Thyroid gland (tissue), 4 donors: ENCODE data around the gene GALNT2. TPM values are rescaled to one million over a fixed set of nuclear protein-coding genes. Genes with fewer than 3 reads are reported as not detected.

Source experiments
- DNase-seq, 2 donors: peaks; one replicate each; pipeline ENCODE4 v3.0.0-alpha.2; 2019
- H3K27ac ChIP-seq, 3 donors: fragments of 200-600 bp; sonication (generic); 1 replicate in 2 of 3; 2 replicates in 1 of 3; pipeline ENCODE4 v1.5.1; 2016 to 2019; ENCODE audit warnings: mild to moderate bottlenecking in 1 of 3, moderate library complexity in 1 of 3
- H3K27me3 ChIP-seq: fragments of 200-600 bp; sonication (generic); one replicate; pipeline ENCODE4 v1.5.1; 2019
- H3K36me3 ChIP-seq, 2 donors: fragments of 200-600 bp; sonication (generic); one replicate each; pipeline ENCODE4 v1.5.1; 2016 to 2019
- H3K4me1 ChIP-seq, 2 donors: fragments of 200-600 bp; sonication (generic); one replicate each; pipeline ENCODE4 v1.5.1; 2017 to 2019
- H3K4me3 ChIP-seq, 3 donors: fragments of 200-600 bp; sonication (generic); replicated peaks in 1 of 3; 1 replicate in 2 of 3; 2 replicates in 1 of 3; pipeline ENCODE4 v1.5.1; 2016; ENCODE audit warnings: mild to moderate bottlenecking in 1 of 3
- H3K9me3 ChIP-seq: fragments of 200-600 bp; sonication (generic); one replicate; pipeline ENCODE4 v1.5.1; 2017
- POLR2A ChIP-seq, 2 donors: fragments of 450-650 bp; IDR thresholded peaks; one replicate each; pipeline ENCODE4 v1.6.1; 2017; ENCODE audit warnings: antibody characterized with exemption in 2 of 2, mild to moderate bottlenecking in 2 of 2, moderate library complexity in 1 of 2
- WGBS, 2 donors: methylation state at CpG; one replicate each; pipeline ENCODE4 v1.1.5; 2017; 5-methylcytosine and 5-hydroxymethylcytosine counted together
- intact Hi-C: fragments of 100-400 bp; cut with DNase I; formaldehyde crosslinking; loops from one replicate; pipeline ENCODE4 v1.15.1; 2023
- total RNA-seq, 4 donors: library from RNA; depleted of rRNA; stranded (reverse); fragments of >200 nt; gene quantifications; one replicate each; pipeline ENCODE4 v1.2.3, GENCODE V29; 2016
- TF ChIP-seq, protein P1 (sequence below), 6 experiments: fragments of 200-600 bp in 3 of 6; fragments of 450-650 bp in 3 of 6; sonication (generic) in 3 of 6; IDR thresholded peaks; one replicate each; pipeline ENCODE4 v1.5.1; 2016 to 2019; ENCODE audit warnings: antibody characterized with exemption in 6 of 6, mild to moderate bottlenecking in 2 of 6, inconsistent platforms in 1 of 6, moderate library complexity in 1 of 6

The GALNT2 gene
- total RNA-seq, 4 donors from 2014 or later, result 26.2 to 48.9 (median 42.3) TPM

DNA sequence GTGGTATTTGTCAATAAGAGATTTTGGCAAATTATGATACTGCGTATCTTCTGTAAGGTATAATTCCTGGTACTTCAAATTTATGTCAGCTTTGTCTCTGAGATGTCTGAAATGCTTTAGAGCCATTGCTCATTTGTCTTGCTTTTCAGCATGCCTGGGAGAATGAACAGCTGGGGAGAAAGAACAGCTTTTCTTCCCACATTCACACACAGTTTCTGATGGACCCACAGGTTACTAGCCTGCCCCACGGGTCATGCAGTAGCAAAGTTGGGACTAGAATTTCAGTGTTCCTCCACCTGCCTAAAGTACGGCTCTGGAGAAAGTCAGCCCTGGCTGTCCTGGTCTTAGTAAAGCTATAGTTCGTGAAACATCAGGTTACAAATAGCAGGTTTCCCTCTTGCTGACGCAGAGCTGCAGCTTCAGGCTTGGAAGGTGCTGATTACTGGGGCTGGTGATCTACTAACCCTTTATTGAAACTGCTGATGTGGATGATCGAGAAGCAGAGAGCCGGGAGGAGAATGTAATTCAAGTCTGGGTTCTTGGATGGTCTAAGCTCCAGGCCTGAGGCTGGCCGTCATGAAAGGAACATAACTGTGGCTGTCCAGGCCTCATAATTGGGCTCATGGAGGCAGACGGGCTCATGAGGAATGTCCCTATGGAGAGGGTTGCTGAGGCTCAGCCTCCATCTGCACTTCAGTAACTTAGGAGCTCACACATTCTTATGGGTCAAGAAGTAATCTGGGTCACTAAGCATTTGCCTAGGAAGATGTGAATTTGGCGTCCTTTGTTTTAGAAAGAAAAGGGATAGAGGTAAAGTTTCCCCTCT is 12.4 kb downstream of the GALNT2 start:
- Histone ChIP-seq H3K9me3 (no peaks in the 10 kb centered on the region), H3K4me1 (peaks cover 0 to 17% of the 10 kb centered on the region in 2 donors), H3K27me3 (no peaks in the 10 kb centered on the region), H3K36me3 (no peaks in the 10 kb centered on the region), H3K27ac (no peak overlapping the region), H3K4me3 (no peak overlapping the region)
- 95% methylated on average over 10 of the region's 10 CpGs for WGBS, 2 donors
- DNase-seq, result no peak
- intact Hi-C loops, result loop anchor here (10.0 kb wide), 1 partner anchor 45 kb away; no protein-coding TSS in a partner anchor
- TF ChIP-seq POLR2A (IDR thresholded peaks at IDR 0.05), result no peak
- TF ChIP-seq, protein P1, sequence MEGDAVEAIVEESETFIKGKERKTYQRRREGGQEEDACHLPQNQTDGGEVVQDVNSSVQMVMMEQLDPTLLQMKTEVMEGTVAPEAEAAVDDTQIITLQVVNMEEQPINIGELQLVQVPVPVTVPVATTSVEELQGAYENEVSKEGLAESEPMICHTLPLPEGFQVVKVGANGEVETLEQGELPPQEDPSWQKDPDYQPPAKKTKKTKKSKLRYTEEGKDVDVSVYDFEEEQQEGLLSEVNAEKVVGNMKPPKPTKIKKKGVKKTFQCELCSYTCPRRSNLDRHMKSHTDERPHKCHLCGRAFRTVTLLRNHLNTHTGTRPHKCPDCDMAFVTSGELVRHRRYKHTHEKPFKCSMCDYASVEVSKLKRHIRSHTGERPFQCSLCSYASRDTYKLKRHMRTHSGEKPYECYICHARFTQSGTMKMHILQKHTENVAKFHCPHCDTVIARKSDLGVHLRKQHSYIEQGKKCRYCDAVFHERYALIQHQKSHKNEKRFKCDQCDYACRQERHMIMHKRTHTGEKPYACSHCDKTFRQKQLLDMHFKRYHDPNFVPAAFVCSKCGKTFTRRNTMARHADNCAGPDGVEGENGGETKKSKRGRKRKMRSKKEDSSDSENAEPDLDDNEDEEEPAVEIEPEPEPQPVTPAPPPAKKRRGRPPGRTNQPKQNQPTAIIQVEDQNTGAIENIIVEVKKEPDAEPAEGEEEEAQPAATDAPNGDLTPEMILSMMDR (IDR thresholded peaks at IDR 0.05), result no peak

DNA sequence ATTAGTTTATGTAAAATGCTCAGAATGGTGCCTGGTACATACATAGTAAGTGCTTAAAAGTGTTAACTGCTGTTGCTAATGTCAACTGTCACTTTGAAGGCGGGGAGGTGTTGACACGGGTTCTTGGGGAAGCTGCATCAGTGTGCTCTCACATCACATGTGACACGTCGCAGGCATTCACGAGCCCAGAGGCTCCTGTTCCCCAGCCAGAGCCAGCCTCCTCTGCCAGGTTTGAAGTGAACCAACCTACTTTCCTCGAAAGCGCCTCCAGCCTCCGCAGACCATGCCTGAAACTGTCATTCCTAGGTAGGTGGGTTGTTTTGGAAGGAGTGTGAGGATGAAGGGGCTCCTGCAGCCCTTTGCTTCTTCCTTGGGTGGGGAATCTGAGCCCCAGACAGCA is 13.8 kb downstream of the GALNT2 start:
- H3K4me3 ChIP-seq, result no peak overlapping the region
- WGBS, 2 donors, result 91 to 100% methylated on average over 6 to 8 of the region's 8 CpGs
- no peaks in the 10 kb centered on the region for H3K27me3 ChIP-seq
- TF ChIP-seq, protein P1 (IDR thresholded peaks at IDR 0.05), result no peak
- no peak for TF ChIP-seq POLR2A (IDR thresholded peaks at IDR 0.05)
- intact Hi-C loops, result no loop called here
- no peaks in the 10 kb centered on the region for H3K9me3 ChIP-seq
- H3K36me3 ChIP-seq, result no peaks in the 10 kb centered on the region
- no peak for DNase-seq
- H3K4me1 ChIP-seq, result peaks cover 0 to 22% of the 10 kb centered on the region in 2 donors
- H3K27ac ChIP-seq, result no peak overlapping the region

DNA sequence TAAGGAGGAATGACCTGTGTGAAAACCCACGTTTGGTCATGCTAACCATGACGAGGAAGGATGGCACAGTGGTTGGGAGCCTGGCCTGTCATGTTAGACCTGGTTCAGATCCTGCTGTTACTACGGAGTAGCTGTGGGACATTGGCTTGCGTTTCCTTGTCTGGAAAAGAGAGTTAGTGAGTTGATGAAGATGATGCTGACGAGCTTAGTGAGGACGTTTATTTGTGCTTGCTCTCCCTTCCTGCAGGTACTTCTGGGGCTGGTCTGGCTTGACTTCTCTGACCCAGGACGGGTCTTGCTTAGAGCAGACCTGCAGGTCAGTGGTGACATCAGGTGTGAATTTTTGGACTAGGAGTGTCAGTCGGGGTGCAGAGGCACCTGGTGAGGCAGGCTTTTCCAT is 14.7 kb downstream of the GALNT2 start:
- Histone ChIP-seq H3K9me3 (no peaks in the 10 kb centered on the region), H3K36me3 (no peaks in the 10 kb centered on the region), H3K4me3 (no peak overlapping the region), H3K27me3 (no peaks in the 10 kb centered on the region), H3K27ac (no peak overlapping the region), H3K4me1 (peaks cover 9 to 30% of the 10 kb centered on the region in 2 donors)
- TF ChIP-seq, protein P1 (IDR thresholded peaks at IDR 0.05), result no peak
- no peak for TF ChIP-seq POLR2A (IDR thresholded peaks at IDR 0.05)
- WGBS, 2 donors, result 91% methylated on average over 8 of the region's 8 CpGs
- intact Hi-C loops, result no loop called here
- no peak for DNase-seq

DNA sequence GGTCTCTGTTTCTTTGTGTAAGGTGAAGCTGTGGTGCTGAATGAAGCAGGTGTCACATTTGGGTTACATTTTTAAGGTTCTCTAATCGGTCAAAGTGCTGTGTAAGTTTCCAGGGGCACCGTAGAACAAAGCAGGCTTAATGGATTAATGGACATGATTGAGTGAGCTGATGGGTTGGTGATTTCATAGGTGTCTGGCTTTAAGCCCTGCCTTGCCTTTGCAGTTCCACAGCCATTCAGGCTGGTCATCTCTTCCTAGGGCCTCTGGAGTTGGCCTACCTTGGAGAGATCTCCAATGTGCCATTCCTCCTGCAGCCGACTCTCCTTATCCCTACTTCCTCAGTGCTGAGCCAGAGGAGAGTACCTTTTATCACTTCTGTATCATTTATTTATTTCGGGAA is 15.2 kb downstream of the GALNT2 start:
- no peaks in the 10 kb centered on the region for H3K27me3 ChIP-seq
- H3K36me3 ChIP-seq, result no peaks in the 10 kb centered on the region
- H3K9me3 ChIP-seq, result no peaks in the 10 kb centered on the region
- H3K27ac ChIP-seq, result no peak overlapping the region
- intact Hi-C loops, result no loop called here
- peaks cover 13 to 30% of the 10 kb centered on the region in 2 donors for H3K4me1 ChIP-seq
- 95 to 96% methylated on average over 4 of the region's 4 CpGs for WGBS, 2 donors
- no peak for DNase-seq
- H3K4me3 ChIP-seq, result no peak overlapping the region
- no peak for TF ChIP-seq POLR2A (IDR thresholded peaks at IDR 0.05)
- TF ChIP-seq, protein P1 (IDR thresholded peaks at IDR 0.05), result no peak

DNA sequence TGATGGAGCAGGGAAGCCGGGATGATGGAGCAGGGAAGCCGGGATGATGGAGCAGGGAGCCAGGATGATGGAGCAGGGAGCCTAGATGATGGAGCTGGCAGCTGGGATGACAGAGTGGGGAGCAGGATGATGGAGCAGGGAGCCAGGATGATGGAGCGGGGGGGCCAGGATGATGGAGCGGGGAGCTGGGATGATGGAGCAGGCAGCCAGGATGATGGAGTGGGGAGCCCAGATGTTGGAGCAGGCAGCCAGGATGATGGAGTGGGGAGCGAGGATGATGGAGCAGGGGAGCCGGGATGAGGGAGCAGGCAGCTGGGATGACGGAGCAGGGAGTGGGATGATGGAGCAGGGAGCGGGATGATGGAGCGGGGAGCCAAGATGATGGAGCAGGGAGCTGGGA is 16.0 kb downstream of the GALNT2 start:
- intact Hi-C loops, result no loop called here
- no peak overlapping the region for H3K4me3 ChIP-seq
- no peak for DNase-seq
- no peaks in the 10 kb centered on the region for H3K36me3 ChIP-seq
- H3K9me3 ChIP-seq, result no peaks in the 10 kb centered on the region
- TF ChIP-seq POLR2A (IDR thresholded peaks at IDR 0.05), result no peak
- TF ChIP-seq, protein P1 (IDR thresholded peaks at IDR 0.05), result no peak
- no peak overlapping the region for H3K27ac ChIP-seq
- H3K4me1 ChIP-seq, result peaks cover 16 to 30% of the 10 kb centered on the region in 2 donors
- H3K27me3 ChIP-seq, result no peaks in the 10 kb centered on the region
- 95 to 98% methylated on average over 9 of the region's 9 CpGs for WGBS, 2 donors
